DND-41 (cell line): ENCODE results near the gene CPA4.

ENCODE experiments used
- CTCF ChIP-seq: IDR thresholded peaks from 2 replicates; pipeline ENCODE4 v1.5.1; 2012; ENCODE audit warnings: borderline replicate concordance, low read length, moderate library complexity, mild to moderate bottlenecking; ENCODE audit not compliant: poor library complexity, severe bottlenecking; ENCODE audit errors: extremely low read depth
- EZH2 ChIP-seq: IDR thresholded peaks from 3 replicates; pipeline ENCODE4 v1.6.1; 2012; ENCODE audit warnings: borderline replicate concordance, low read depth, mild to moderate bottlenecking, moderate library complexity, low read length, inconsistent platforms; ENCODE audit not compliant: severe bottlenecking

- no peak for TF ChIP-seq CTCF
- no peak for TF ChIP-seq EZH2
These were observed 74.3 kb downstream of the CPA4 start for GRCh38 chr7:130367088-130367755.
